Putamen (tissue), 1 donor: ENCODE results near the gene OR5C1.
"Not testable (repeated sequence)": the region's sequence is repeated elsewhere in the genome, so short reads cannot be mapped to it uniquely, and the experiment has no call there.

Source experiments
- DNase-seq: peaks from one replicate; pipeline ENCODE4 v3.0.0-alpha.2; 2016; ENCODE audit warnings: low spot score

OR5C1 gene

GRCh38 chr9:122788831-122789230 is at the start of gene OR5C1:
Gene OR5C1 (plus strand): TSS chr9:122788933. CDS start chr9:122788933, 0 bp downstream.
- DNase-seq: no peak

- DNase-seq: no peak
Measured at GRCh38 chr9:122742003-122742402, 46.7 kb upstream of the OR5C1 start, which contains the start of gene OR1L6. Gene OR1L6 (plus strand): TSS chr9:122742303. CDS start chr9:122749848, 7,545 bp downstream.

GRCh38 chr9:122754825-122755224 is 33.9 kb upstream of the OR5C1 start:
- DNase-seq: no peak

GRCh38 chr9:122767817-122768216 is 20.9 kb upstream of the OR5C1 start:
- DNase-seq: no peak

- DNase-seq: no peak
Measured at GRCh38 chr9:122777052-122777451, 11.7 kb upstream of the OR5C1 start.

GRCh38 chr9:122777935-122778627 is 10.7 kb upstream of the OR5C1 start:
- no peak for DNase-seq

- no peak for DNase-seq
Measured at GRCh38 chr9:122779181-122779580, 9.6 kb upstream of the OR5C1 start.

GRCh38 chr9:122780026-122780425 is 8.7 kb upstream of the OR5C1 start:
- no peak for DNase-seq

GRCh38 chr9:122781671-122782070 is 7.1 kb upstream of the OR5C1 start:
- no peak for DNase-seq

GRCh38 chr9:122785269-122785668 is 3.5 kb upstream of the OR5C1 start:
- DNase-seq: no peak

- no peak for DNase-seq
Measured at GRCh38 chr9:122786338-122786737, 2.4 kb upstream of the OR5C1 start.

- no peak for DNase-seq
Measured at GRCh38 chr9:122789256-122790046, 718 bp downstream of the OR5C1 start.

- no peak for DNase-seq
Measured at GRCh38 chr9:122791872-122792669, 3.3 kb downstream of the OR5C1 start.

- DNase-seq: no peak
Measured at GRCh38 chr9:122797316-122798063, 8.8 kb downstream of the OR5C1 start.

GRCh38 chr9:122800066-122801060 is 11.6 kb downstream of the OR5C1 start, which contains the start of gene OR1K1:
Gene OR1K1 (plus strand): TSS chr9:122800123. CDS start chr9:122800123, 0 bp downstream.
- DNase-seq: no peak

- DNase-seq: no peak
Measured at GRCh38 chr9:122806661-122807060, 17.9 kb downstream of the OR5C1 start.

GRCh38 chr9:122807271-122807900 is 18.7 kb downstream of the OR5C1 start:
- DNase-seq: no peak

- no peak for DNase-seq
Measured at GRCh38 chr9:122808141-122808540, 19.4 kb downstream of the OR5C1 start.

GRCh38 chr9:122809261-122809660 is 20.5 kb downstream of the OR5C1 start:
- not testable (repeated sequence) for DNase-seq
